Measurements from ENCODE around the gene PRKCZ.

DNA sequence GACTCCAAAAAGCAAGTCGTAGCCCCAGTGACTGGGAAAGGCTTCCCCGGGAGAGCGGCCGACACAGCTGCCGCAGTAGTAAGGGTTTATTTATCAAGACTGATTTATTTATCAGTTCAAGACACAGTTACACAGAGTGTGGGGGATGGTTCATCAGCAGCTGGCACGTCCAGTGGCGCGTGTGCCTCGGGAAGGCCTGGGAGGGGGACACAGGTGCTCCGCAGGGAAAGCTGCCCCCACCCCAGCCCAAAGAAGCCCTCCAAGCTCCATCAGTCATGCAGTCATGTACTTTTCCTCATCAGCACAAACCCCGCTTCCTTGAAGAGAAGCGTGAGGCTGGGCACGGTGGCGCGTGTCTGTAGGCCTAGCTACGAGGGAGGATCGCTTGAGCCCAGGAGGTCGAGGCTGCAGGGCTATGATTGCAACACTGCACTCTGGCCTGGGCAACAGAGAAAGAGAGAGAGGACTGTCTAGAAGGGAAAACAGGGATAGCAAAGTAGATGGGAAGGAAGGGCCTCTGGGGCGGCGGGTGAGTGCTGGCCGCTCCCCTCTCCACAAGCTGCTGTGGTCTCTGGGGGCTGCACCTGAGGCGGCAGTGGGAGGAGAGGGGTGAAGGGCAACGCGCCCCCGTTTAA, 53.2 kb downstream of the PRKCZ start:
- TF ChIP-seq, protein P1, sequence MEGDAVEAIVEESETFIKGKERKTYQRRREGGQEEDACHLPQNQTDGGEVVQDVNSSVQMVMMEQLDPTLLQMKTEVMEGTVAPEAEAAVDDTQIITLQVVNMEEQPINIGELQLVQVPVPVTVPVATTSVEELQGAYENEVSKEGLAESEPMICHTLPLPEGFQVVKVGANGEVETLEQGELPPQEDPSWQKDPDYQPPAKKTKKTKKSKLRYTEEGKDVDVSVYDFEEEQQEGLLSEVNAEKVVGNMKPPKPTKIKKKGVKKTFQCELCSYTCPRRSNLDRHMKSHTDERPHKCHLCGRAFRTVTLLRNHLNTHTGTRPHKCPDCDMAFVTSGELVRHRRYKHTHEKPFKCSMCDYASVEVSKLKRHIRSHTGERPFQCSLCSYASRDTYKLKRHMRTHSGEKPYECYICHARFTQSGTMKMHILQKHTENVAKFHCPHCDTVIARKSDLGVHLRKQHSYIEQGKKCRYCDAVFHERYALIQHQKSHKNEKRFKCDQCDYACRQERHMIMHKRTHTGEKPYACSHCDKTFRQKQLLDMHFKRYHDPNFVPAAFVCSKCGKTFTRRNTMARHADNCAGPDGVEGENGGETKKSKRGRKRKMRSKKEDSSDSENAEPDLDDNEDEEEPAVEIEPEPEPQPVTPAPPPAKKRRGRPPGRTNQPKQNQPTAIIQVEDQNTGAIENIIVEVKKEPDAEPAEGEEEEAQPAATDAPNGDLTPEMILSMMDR (IDR thresholded peaks at IDR 0.05): no peak
- TF ChIP-seq POLR2A (IDR thresholded peaks at IDR 0.05): no peak
